HepG2 (cell line): ENCODE results near the gene CARMIL3. TPM values are rescaled to one million over a fixed set of nuclear protein-coding genes. Genes with fewer than 3 reads are reported as not detected.

ENCODE experiments used
- EED ChIP-seq: sonication (generic); formaldehyde crosslinking; IDR thresholded peaks from 2 replicates; pipeline ENCODE4 v1.5.0; 2020; ENCODE audit warnings: mild to moderate bottlenecking, missing genetic modification reagents
- HBP1 ChIP-seq: IDR thresholded peaks from 2 replicates; pipeline ENCODE4 v1.6.1; 2016; ENCODE audit warnings: low read depth, control low read depth
- HDAC6 ChIP-seq: fragments of 200-600 bp; sonication (generic); IDR thresholded peaks from 2 replicates; pipeline ENCODE4 v1.7.0; 2017; ENCODE audit warnings: mild to moderate bottlenecking, antibody characterized with exemption, low read length, low read depth
- HNF1A ChIP-seq, 2 experiments: sonication (generic) in 1 of 2; formaldehyde crosslinking in 1 of 2; IDR thresholded peaks; 2 replicates each; pipeline versions ENCODE4 v1.4.0 to v1.6.1; 2016 to 2020; ENCODE audit warnings: borderline replicate concordance in 1 of 2, low read depth in 1 of 2, mild to moderate bottlenecking in 1 of 2, missing genetic modification reagents in 1 of 2
- MNT ChIP-seq: fragments of 450-650 bp; IDR thresholded peaks from 2 replicates; pipeline ENCODE4 v1.6.1; 2016
- MTERF4 ChIP-seq: sonication (generic); formaldehyde crosslinking; IDR thresholded peaks from 2 replicates; pipeline ENCODE4 v1.8.0; 2023; ENCODE audit warnings: mild to moderate bottlenecking, missing genetic modification reagents
- NFAT5 ChIP-seq: sonication (generic); formaldehyde crosslinking; IDR thresholded peaks from 2 replicates; pipeline ENCODE4 v1.4.0; 2020; ENCODE audit warnings: missing genetic modification reagents
- REL ChIP-seq: sonication (generic); formaldehyde crosslinking; conservative IDR thresholded peaks from 2 replicates; pipeline ENCODE4 v1.8.0; 2022; ENCODE audit warnings: mild to moderate bottlenecking, missing genetic modification reagents, moderate library complexity
- TIGD3 ChIP-seq: sonication (generic); formaldehyde crosslinking; IDR thresholded peaks from 2 replicates; pipeline ENCODE4 v1.5.1; 2020; ENCODE audit warnings: mild to moderate bottlenecking, missing genetic modification reagents, borderline replicate concordance
- ZNF124 ChIP-seq: sonication (generic); formaldehyde crosslinking; IDR thresholded peaks from 2 replicates; pipeline ENCODE4 v1.4.0; 2020; ENCODE audit warnings: missing genetic modification reagents
- ZNF20 ChIP-seq: sonication (generic); formaldehyde crosslinking; IDR thresholded peaks from 2 replicates; pipeline ENCODE4 v1.4.0; 2020; ENCODE audit warnings: mild to moderate bottlenecking, moderate library complexity, missing genetic modification reagents
- polyA plus RNA-seq, 8 experiments: library from polyadenylated mRNA; depleted of rRNA in 3 of 8; stranded (reverse) in 7 of 8; unstranded in 1 of 8; fragments of >200 nt; fragmentation: Illumina TruSeq in 4 of 8; extraction: Trizol in 4 of 8; gene quantifications; 2 replicates each; pipeline versions ENCODE4 v1.2.1 to v1.2.3, GENCODE V29; 2011 to 2016; ENCODE audit warnings: low read depth in 4 of 8, missing spikeins in 1 of 8, mixed read lengths in 1 of 8; ENCODE audit not compliant: insufficient read depth in 1 of 8
- total RNA-seq, 5 experiments: library from RNA; depleted of rRNA; stranded (reverse); fragments of >200 nt; fragmentation: Illumina TruSeq; extraction: Trizol; gene quantifications; 2 replicates each; pipeline ENCODE4 v1.2.3, GENCODE V29; 2016; ENCODE audit warnings: low read depth in 1 of 5

CARMIL3 gene
- total and polyA plus RNA-seq, 2 of the 13 experiments (the other 11 are each of a cell fraction or from before 2014, with no cell fraction given) = 0.27 to 0.55 TPM

GRCh38 chr14:24074625-24075484 is 23.0 kb downstream of the CARMIL3 start (continued):
- TF ChIP-seq HNF1A (IDR thresholded peaks at IDR 0.05; ENCODE audit: low read depth) = no peak
- no peak for TF ChIP-seq HNF1A (CRISPR knock-in tag; IDR thresholded peaks at IDR 0.05; ENCODE audit: borderline replicate concordance)
- TF ChIP-seq TIGD3 (CRISPR knock-in tag) = no peak
- 0 out of 2 replicates have a peak, but pooled peaks have one; percentile 35 for TF ChIP-seq HBP1 (CRISPR knock-in tag)
- no peak for TF ChIP-seq REL
- no peak for TF ChIP-seq ZNF20
- no peak for TF ChIP-seq ZNF124 (CRISPR knock-in tag)
- TF ChIP-seq NFAT5 = no peak
- no peak for TF ChIP-seq HDAC6
- 0 out of 2 replicates have a peak, but pooled peaks have one; percentile 52 for TF ChIP-seq EED
- TF ChIP-seq MNT = no peak
- TF ChIP-seq MTERF4 (CRISPR knock-in tag) = no peak
